ENCODE measurements around the gene LAMA2.

LAMA2 gene

DNA sequence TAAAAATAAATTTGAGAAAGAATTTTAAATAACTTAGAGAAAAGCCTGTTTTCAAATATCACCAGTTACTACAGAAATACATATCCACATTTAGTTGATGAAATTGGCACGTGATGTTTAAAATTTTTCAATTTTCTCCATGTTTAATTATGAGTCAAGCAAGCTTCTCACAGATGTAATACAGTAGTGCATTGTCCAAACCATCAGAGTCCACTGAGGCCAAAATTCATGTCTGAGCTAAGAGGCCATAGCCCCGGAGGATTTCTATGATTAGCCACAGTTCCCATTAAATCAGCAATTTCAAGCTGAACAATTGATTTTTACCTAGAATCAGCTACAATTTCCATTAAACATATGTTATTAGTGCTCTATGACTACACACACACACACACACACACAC is 387.0 kb downstream of the LAMA2 start:
- no peak for DNase-seq (ENCODE audit: low spot score)

DNA sequence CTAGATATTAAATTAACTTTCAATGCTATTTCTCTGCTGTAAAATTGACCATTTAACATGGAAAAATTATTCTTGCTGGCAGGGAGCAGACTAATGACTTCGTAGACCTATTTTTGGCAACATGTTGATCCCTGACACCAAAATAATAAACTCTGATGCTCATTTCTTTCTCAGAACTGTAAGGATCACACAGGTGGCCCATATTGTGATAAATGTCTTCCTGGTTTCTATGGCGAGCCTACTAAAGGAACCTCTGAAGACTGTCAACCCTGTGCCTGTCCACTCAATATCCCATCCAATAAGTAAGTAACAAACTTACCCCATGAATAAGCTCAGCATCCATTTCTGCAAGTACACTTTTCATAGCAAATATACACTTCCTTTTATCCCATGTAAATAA is 387.5 kb downstream of the LAMA2 start:
- no peak for DNase-seq (ENCODE audit: low spot score)

DNA sequence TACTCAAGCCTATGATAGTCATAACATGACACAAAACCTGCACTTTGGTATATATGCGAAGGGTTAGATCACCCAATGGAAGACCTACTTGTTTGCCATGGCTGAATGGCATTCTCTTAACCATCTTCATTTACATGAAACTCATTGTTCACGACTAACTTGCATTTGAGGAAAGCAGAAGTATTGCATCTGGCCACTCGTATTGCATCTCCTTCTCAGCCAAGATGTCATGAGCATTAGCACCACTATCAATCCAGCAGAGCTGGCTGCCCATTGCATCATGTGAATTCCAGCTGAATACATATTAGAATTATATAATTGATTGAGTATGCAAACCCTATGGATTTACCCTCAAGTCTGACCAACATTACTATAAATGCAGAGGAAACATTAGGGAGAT is 390.2 kb downstream of the LAMA2 start:
- no peak for DNase-seq (ENCODE audit: low spot score)

DNA sequence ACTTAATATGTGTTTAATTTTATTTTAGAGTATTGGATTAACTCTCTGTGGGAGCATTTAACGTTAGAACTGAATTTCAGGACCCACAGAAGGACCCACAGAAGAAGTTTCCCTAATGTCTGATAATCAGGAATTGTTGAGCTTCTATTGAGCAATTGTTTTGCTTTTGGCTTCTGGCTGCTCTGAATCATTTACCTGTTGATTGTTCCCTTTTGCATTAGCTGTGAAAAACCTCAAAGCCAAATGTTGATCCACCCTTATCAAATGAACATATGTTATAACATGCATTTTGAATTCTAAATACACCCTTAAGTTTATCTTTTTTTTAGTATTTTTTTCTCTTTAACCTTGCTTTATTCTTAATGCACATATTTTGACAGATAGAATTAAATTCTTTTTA is 393.5 kb downstream of the LAMA2 start:
- no peak for DNase-seq (ENCODE audit: low spot score)

DNA sequence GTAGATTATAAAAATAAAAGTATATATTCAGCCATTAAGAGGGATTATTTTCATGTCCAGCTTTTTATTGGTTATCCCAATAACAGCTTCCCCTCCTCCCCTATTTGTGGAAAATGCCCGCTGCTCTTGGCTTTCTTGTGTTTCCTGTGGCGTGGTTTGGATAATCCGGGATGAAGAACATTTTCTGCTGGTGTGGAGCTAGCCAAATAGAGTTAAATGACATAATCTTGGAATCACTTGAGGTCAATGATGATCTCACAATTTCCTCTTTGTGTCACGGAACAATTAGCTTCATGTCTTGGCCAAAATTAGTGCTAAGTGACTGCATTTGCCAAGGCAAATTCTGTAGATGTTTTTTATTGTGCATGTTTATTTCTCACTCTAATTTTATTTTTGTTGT is 394.0 kb downstream of the LAMA2 start:
- DNase-seq (ENCODE audit: low spot score), result no peak

DNA sequence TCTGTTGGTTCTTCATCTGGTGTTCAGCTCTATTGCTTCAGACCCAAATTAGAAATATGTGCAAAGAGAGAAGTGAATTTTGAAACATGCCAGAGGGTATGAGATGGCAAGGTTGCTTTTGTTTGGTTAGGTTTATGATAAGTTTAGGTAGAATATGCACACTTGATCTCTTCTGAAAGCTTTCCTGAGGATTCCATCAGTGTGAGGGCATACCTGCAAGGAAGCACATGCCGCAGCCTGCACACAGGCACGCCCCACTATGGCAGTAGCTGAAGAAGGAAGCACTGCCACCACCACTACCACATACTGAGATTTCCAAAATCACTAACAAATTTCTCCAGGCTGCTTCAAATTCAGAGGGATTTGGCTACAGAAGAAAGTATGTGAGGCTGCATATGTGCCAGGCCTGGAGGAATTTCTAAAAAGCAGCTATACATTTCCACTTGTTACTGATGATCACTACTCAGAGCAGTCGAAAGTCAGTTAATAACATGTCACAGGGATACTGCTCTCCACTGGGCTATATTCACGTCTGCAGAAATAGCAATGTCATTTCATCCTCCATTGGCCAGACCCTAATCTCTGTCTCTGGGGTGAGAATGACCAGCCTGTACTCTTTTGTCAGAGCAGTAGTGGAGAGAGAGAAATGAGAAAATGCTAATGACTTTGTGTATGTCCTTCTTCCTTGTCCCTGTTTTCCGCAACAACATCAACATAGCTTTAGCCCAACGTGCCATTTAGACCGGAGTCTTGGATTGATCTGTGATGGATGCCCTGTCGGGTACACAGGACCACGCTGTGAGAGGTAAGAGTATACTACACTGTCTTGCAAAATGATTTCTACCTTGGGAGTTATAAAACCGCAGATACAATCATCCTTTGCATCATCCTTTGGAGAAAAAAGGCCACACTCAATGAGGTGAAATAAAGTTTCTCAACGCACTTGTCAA is 396.7 kb downstream of the LAMA2 start:
- no peak for DNase-seq (ENCODE audit: low spot score)

DNA sequence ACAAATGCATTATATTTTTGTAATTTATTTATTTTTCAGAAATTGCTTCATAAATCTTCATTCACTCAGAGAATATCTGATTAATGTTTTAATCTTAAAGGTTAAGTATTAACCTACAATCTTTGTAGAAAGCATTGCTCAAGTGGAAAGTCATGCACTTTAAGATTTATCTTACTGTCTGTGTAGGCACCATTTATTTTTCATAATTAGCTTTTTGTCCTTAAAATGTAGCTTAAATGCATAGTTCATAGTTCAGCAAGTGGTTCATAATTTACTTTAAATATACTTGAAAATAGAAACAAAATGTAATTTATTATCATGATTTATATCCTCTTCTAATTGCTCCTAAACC is 397.3 kb downstream of the LAMA2 start:
- DNase-seq (ENCODE audit: low spot score), result no peak

DNA sequence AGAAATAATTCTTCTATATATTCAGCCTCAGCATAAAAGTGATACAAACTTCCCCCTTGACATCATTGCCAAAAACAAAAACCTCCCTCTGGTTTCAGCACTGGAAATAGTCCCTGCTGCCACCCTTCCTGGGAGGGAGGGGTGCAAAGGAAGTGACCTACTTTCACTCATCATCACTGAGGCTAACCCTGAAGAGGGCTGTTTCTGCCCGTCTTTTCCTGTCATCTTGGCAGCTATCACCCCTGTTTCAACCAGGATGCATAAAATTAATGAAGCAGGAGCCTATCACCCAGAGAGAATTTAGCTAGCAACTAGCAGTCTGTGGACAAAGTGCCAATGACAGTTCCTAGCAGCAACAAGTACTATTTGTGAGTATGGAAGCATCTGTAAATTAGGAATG is 397.8 kb downstream of the LAMA2 start:
- peak; percentile 66 for DNase-seq (ENCODE audit: low spot score)

DNA sequence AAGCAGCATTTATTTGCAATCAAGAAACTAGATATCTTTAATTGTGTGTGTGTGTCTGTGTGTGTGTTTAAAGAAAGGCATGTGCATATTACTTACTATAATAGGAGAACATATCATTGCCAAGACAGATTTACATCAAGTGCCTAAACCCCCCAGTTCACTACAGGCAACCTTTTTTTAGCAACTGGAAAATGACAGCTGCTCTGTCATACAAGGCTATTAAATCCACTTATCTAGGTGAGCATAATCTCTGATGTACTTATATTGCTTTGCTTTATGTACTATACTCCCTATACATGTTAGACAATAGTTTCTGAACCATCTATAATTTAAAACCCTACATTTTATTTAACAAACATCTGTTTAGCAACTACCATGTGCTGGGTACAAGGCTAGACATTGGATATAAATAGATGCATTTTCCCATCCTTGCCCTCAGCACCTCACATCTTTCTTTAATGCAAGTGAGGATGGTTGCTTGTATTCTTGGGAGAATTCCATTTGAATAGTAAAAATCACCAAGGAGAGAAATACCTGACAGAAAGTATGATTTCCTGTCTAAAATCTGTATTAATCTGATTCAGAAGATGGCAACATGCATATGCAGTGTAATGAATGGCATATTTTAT is 398.3 kb downstream of the LAMA2 start:
- no peak for DNase-seq (ENCODE audit: low spot score)

DNA sequence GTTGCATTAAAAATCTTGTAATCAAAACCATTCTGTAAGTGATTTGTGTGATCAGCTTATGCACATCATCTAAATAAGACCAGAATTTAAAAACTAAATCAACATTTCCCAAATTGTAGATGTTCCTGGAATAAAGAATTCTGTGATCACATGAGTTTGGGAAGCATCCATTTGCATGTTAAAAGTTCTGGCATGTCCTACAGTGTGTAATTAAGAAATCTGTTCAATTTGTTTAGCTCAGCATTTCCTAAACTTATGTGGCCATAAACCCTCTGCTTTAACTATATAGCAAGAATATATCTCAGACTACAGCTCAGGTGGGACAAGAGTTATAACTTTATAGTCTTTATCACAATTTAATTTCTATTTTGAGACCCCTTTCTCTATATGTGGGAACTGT is 399.1 kb downstream of the LAMA2 start:
- no peak for DNase-seq (ENCODE audit: low spot score)

DNA sequence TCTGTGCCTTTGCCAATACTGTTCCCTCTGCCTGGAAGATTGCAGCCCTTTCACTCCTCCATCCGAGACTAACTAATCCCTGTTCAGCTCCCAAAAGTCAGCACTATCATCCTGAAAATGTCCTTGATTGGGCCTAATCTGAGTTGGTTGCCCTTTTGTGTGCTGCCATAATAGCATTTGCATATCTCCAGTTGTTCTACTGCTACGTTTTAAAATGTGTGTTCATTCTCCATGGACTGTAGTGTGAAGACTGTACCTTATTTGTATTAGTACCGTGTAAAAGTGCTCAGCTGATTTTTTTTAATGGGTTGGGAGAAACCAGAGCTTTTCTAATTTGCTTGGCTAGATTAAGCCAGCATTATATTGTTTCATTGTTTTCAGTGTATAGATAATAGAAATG is 401.3 kb downstream of the LAMA2 start:
- no peak for DNase-seq (ENCODE audit: low spot score)

DNA sequence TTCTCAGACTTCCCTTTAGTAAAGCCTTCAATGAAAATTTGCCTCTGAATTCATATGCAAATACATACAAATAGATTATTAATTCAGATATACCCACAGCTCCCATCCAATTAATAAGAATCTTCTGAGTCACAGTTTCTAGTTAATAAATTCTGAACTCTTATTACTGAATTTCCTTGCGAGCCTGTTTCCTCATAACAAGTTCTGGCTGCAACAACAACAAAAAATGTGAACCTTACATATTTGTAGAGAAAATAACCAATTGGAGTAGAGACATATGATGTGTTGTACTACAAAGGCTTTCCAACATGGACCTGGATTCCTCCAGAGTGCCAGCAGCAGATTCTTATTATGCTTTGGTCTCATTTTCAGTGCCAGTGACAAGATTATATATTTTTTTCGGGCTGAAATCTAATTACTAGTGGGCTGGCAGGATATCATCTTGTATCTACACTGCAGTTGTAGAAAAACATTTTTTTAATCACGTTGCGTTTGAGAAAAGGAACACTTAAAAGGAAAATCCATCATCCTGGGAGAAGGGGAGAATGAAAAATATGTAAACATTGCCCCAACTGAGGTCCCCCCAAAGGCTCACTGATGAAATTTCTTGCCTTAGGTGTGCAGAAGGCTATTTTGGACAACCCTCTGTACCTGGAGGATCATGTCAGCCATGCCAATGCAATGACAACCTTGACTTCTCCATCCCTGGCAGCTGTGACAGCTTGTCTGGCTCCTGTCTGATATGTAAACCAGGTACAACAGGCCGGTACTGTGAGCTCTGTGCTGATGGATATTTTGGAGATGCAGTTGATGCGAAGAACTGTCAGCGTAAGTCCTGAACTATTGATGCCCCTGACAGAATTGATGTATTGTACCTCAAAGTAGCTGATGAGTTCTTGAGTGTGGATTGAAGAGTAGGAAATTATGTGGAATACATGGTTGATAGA is 404.6 kb downstream of the LAMA2 start:
- DNase-seq (ENCODE audit: low spot score), result no peak

DNA sequence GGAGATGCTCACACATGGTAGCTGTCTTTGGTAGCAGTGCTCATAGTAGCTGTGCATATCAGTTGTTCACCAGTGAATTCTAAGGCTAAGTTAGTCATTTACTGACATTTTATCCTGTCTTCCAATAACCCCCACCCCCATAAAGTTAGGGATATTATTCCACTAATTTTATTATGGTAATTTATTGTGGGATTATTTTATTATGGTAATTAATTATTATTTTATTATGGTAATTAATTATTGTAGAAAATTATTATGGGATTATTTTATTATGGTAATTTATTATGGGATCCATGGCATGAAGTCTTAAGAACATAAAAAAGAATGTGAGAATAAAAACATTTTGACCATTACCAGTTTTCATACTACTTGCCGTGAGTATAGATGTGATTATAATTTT is 406.5 kb downstream of the LAMA2 start:
- no peak for DNase-seq (ENCODE audit: low spot score)

DNA sequence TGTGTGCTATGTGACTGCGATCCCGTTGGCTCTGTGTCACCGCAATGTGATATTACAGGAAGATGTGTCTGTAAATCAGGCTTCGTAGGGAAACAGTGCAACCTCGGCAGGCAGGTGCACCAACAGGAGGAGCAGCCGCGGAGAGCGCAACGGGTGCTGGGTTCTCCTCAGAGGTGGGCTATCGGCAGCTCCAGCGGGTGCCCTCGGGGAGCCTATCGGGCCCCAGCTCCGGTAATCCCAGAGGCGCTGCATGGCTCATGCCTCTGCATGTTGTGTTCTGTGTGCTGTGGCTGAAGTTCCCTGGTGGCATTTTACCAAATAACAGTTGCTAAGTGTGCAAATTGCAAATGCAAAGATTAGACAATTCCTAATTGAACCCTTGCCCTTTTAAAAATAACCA is 409.9 kb downstream of the LAMA2 start:
- DNase-seq (ENCODE audit: low spot score), result no peak

DNA sequence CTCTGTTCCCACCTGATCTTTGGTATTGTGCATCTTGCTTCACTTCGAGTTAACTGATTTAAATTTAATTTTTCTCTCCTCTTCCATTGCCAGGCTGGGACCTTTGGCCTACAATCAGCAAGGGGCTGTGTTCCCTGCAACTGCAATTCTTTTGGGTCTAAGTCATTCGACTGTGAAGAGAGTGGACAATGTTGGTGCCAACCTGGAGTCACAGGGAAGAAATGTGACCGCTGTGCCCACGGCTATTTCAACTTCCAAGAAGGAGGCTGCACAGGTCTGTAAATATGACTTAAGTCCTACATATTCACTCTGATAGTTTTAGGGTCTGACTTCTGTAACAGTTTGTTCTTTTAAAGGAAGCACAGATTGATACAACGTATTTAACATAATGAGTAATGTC is 414.7 kb downstream of the LAMA2 start:
- no peak for DNase-seq (ENCODE audit: low spot score)

DNA sequence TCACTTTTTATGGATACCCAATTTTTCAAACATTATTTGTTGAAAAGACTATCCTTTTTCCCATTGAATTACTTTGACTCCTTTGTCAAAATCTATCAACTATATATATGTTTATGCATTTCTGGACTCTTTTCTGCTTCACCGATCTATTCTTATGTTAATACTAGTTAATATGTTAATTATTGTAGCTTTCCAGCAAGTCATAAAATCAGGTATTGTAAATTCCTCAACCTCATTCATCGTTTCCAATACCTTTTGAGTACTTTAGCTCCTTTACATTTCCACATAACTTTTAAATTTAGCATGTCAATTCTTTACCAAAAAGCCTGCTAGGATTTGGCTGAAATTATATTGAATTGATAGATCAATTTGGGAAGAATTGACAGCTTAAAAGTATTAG is 419.7 kb downstream of the LAMA2 start:
- no peak for DNase-seq (ENCODE audit: low spot score)

DNA sequence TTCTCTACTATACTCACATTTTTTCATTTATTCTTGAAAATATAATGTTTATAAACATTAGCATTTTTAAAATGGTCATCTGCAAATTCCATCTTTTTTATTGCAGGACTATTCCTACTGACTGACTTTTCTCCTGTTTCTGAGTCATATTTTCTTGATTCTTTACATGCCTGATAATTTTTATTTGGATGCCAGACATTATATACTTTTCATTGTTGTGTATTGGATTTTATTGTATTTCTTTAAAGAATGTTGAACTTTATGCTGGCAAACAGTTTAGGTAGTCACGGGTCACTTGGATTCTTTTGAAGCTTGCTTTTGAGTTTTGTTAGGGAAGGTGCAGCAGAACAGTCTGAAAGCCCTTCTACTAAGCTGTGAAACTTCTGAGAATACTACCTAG is 423.9 kb downstream of the LAMA2 start:
- no peak for DNase-seq (ENCODE audit: low spot score)

DNA sequence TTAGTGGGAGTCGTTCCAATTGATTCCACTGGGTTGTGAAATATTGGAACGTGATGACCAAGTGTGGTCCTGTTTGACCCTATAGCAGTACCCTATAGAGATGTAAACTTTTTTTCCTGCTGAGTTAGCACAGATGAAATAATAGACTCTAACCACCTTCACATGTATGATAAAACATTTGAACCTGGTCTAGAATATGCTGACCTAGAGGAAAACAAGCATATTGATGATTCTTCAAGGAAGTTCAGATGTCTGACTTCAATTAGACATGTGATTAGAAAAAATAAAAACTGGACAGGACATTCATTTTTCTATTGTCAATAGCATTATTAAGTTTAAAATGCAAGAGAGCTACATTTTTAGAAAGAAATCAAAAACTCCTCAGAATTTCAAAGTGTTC is 424.9 kb downstream of the LAMA2 start:
- no peak for DNase-seq (ENCODE audit: low spot score)

DNA sequence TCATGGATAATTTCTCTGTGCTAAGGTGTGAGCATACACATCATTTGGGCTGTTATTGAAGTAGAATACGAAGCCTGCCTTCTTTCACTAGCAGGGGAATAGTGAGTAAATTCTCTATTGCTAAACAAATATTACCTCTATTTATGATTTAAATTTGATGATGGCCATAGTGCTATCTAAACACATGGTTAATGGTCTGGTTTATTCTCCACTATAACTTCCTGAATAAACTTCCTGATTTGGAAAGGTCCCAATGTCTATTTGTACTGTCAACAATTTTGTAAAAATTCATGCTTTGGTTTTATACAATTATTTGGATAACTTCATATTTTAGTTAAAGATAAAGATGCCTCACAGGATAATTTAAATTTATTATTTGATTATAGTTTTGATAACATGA is 426.2 kb downstream of the LAMA2 start:
- DNase-seq (ENCODE audit: low spot score), result no peak

DNA sequence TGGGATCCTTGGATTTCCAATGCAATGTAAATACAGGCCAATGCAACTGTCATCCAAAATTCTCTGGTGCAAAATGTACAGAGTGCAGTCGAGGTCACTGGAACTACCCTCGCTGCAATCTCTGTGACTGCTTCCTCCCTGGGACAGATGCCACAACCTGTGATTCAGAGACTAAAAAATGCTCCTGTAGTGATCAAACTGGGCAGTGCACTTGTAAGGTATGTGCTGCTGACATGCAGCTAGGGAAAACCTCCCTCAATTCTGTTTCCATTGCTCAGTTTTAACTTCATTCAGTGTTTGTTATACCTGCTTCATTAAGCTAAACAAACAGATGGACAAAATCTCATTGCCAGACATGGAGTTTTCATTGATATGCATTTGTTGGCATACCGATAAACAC is 429.9 kb downstream of the LAMA2 start:
- DNase-seq (ENCODE audit: low spot score), result no peak

DNA sequence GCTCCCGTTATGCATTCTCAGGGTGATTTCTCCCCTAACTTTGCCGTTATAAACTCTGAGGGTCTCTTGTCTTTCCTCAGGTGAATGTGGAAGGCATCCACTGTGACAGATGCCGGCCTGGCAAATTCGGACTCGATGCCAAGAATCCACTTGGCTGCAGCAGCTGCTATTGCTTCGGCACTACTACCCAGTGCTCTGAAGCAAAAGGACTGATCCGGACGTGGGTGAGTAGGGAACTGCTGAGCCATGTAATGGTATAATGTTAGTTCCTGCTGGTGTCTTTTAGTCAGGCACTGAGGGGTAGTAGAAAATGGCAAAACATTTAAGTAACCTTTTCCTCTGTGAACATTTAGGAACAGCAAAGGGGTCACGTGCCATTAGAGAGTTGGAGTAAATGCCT is 431.6 kb downstream of the LAMA2 start:
- DNase-seq (ENCODE audit: low spot score), result no peak

DNA sequence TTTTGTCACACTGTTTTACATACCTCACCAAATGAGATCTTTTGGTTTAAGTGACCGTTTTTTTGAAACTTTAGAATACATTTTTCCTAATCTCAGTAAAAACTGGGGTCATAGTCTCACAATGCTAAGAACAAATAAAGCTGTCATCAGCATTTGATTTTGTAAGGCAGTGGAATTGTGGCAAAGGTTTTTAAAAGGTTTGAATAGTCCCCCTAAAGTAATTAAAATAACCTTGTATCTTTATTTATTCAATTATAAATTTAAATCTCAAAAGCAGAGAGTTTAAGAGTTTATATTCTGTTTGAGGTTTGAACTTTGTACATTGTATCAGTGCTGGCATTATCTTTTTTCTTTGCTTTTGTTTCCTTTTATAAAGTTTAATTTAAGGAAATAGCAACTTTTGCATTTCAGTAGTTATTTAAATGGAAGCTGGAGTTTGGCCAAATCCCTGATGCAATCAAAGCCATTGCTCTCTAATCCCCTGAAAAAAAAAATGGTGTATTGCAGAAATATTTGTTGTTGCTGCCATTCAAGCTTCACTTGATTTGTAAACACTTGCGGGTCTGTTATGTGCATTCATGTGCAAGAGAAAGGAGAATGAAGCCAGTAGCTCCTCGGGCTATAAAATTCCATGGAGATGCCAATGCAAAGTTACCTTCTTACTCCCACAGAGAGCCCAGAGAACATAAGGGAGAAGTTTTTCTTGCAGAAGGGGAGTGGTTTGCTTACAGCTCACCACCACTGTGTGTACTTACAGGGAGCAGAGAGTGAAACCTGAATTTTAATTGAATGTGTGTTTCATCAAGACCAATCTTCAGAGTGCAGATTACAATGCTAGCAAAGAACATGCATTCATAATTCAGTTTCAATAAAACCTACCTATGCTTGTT is 435.2 kb downstream of the LAMA2 start:
- DNase-seq (ENCODE audit: low spot score), result no peak

All from CD4-positive, alpha-beta T cell treated with Interleukin-6 at 100 ng/mL for 8 hours (primary cell).